ENCODE measurements around the gene COPB1.
"Not testable (repeated sequence)": the region's sequence is repeated elsewhere in the genome, so short reads cannot be mapped to it uniquely, and the experiment has no call there.

COPB1 gene, protein sequence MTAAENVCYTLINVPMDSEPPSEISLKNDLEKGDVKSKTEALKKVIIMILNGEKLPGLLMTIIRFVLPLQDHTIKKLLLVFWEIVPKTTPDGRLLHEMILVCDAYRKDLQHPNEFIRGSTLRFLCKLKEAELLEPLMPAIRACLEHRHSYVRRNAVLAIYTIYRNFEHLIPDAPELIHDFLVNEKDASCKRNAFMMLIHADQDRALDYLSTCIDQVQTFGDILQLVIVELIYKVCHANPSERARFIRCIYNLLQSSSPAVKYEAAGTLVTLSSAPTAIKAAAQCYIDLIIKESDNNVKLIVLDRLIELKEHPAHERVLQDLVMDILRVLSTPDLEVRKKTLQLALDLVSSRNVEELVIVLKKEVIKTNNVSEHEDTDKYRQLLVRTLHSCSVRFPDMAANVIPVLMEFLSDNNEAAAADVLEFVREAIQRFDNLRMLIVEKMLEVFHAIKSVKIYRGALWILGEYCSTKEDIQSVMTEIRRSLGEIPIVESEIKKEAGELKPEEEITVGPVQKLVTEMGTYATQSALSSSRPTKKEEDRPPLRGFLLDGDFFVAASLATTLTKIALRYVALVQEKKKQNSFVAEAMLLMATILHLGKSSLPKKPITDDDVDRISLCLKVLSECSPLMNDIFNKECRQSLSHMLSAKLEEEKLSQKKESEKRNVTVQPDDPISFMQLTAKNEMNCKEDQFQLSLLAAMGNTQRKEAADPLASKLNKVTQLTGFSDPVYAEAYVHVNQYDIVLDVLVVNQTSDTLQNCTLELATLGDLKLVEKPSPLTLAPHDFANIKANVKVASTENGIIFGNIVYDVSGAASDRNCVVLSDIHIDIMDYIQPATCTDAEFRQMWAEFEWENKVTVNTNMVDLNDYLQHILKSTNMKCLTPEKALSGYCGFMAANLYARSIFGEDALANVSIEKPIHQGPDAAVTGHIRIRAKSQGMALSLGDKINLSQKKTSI

DNA sequence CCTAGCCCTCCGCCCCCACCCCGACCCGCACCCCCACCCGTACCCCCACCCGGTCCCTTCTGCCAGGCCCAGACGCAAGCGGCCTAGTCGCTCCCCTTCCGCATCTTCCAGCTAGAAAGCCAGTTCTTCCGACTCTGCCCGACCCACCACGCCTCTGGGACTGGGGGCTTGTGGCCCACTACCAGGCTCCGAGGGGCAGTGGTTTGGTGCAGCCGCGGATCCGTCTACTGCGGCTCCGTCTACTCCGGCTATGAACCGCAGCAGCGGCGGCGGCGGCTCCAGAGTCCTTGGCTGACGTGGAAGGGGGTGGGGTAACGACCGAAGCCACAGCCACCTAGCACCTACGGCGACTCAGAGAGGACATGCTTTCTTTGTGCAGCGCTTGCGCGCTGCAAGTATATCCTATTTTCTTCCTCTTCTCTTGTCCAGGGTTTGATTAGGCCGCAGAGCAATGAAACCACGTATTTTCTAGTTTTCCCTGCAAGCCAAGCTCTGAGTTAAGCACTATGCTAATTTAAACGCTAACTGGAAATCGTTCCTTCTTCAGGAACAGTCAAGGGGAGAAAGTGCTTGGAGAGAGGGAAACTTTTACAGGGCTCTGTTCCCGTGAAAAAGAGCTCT lies at the start of gene COPB1:
TSS of gene COPB1 (minus strand) at position 252 of the 621 bp plus-strand sequence. CDS start 883 bp downstream, outside the sequence.
- DNase-seq = peak; percentile 95

DNA sequence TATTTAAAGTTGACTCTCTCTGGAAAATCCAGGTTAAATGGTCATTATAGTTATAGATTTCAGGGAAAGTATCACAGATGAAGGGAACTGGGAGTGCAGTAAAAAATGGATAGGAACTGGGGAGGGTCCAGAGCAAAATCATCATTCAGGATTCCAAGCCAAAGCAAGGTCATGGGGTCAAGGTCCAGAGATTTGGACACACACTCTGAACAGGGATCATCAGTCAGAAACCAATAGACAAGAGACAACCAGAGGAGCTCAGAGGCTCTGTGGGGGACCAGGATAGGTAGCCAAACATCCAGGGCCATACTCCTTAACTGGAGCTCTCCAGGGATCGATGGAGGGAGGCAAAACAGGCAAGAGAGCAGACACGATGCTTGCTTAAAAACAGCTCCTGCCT lies 47.8 kb upstream of the COPB1 start:
- DNase-seq = no peak

DNA sequence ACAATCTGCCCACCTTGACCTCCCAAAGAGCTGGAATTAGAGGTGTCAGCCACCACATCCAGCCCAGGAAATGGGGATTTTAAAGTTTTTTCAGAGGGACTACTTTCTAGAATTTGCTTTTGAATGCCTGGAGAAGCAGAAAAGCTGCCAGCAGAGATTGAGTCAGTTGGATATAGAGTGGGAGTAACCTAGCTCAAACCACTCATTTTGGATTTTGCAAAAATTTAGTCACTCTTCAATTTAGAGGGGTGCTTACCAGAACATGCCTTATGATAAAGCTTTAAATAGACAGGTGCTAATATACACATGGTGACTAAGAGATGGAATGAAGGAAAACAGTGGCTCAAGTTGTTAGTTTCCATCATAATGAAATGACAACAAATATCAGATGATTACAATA lies 47.1 kb upstream of the COPB1 start:
- no peak for DNase-seq

DNA sequence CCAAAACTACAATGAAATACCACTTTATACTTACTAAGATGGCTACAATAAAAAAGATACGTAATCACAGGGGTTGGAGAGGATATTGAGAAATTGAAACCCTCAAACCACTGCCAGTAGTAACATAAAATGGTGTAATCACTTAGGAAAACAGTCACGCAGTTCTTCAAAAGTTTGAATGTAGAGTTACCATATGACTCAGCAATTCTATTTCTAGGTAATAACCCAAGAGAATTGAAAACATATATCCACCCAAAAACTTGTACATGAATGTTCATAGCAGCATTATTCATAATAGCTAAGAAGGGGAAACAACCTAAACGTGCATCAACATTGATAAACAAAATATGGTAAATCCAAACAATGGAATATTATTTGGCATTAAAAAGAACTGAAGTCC lies 45.0 kb upstream of the COPB1 start:
- DNase-seq = peak; percentile 80

DNA sequence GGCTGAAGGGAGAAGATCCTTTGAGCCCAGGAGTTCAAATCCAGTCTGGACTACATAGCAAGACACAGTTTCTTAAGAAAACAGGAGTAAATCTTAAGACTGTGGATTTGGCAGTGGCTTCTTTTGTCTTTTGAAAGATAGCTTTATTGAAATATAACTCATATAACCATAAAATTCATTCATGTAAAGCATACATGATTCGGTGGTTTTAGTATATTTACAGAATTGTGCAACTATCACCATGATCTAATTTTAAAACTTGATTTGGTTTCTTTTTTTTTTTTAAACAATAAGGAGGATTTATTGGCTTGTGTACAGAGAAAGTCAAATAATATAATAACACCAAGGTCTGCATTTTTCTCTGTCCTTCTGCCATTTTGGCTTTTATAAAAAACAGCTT lies 43.6 kb upstream of the COPB1 start:
- DNase-seq = no peak

- DNase-seq = no peak
These were observed 42.7 kb upstream of the COPB1 start for GRCh38 chr11:14542324-14542723.

DNA sequence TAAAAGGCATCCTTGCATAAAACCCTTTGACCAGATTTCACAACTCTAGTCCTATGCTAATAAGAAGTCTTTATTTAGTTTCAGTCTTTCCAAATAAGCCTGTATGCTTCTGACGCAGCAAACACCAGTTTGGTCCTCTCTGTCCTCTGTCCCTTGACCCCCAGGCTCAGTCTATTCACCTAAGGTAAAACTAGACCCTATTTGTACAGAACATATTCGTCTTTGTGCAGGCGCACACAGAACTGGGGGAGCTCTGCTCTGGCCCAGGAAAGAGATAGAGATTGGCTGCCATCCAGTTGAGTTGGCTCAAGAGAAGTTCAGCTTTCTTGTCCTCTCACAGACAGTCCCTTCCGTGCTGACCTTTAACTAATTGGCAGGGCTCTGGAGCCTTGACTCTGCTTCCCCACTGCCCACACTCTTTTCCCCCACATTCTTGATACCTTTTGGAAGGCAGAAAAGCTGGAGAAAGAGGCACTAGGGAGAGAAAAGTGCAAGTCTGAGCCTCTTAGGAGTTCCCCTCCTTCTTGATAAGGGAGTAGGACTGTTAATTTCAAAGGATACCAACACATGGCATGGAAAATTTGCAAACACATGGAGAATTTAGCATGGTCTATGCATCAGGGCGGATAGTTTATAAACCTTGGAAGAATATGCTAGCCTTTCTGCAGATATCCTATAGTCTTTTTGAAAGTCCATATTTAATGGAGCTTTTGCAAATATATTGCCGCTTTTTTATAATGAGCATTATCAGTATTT lies 41.8 kb upstream of the COPB1 start:
- DNase-seq = no peak

GRCh38 chr11:14539982-14540421 lies 40.4 kb upstream of the COPB1 start:
- DNase-seq = no peak

- no peak for DNase-seq
These were observed 39.4 kb upstream of the COPB1 start for GRCh38 chr11:14538926-14539554.

GRCh38 chr11:14538271-14538925 lies 38.8 kb upstream of the COPB1 start:
- no peak for DNase-seq

- peak; percentile 57 for DNase-seq
These were observed 37.6 kb upstream of the COPB1 start for GRCh38 chr11:14537134-14537599.

- DNase-seq = not testable (repeated sequence)
These were observed 35.6 kb upstream of the COPB1 start for GRCh38 chr11:14535166-14535565.

- DNase-seq = no peak
These were observed 30.3 kb upstream of the COPB1 start for GRCh38 chr11:14529951-14530350.

DNA sequence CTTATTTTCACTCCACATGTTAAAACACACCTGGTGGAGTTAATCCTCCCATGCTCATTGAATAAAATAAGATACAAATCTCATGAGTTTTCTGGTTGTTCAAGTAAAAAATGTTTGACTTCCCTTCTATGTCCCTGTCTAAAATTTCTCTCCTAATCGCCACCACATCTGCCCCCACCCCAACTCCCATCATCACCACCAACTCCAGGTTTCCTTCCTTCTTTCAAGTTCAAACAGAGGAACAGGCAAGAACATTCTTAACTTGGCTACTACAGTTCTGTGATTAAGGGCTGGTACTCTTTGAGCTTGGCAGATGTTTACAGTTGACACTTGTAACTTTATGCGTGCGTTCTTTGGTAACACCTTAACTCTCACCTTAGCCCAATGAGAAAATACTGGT lies 29.7 kb upstream of the COPB1 start:
- DNase-seq = no peak

- no peak for DNase-seq
These were observed 23.2 kb upstream of the COPB1 start for GRCh38 chr11:14522801-14523200.

DNA sequence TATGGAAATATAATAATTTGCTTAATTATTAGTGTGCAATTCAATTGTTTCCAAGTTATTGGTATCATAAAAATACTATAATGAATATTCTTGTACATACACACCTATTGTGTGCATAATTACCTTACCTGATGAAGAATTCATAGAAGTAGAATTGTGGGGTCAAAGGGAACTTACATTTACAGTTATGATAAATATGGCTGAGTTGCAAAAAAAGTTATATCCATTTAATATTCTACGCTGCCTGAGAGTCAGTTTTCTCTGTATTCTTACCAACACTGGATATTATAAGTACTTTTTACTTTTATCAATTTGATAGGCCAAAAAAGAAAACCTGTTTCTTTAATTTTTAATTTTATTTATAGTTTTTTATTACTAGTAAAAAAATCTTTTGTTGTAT lies 22.6 kb upstream of the COPB1 start:
- no peak for DNase-seq

DNA sequence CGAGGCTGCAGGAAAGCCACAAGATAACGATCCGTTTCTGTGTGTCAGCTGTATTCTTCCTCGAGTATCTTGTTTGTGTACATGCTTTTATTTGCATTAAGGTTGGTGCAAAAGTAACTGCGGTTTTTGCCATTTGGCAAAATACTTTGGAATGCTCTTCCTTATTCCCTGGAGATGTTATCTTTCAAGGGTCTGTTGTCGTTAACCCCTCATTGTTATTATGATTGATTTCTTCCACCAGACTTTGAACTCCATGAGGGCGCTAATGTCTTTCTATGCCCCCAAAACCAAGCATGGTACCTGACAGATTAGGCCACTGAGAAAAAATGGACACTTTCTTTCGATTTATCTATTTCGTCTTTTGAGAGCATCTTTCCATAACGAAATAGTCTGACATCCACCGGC lies 21.1 kb upstream of the COPB1 start:
- DNase-seq = no peak

DNA sequence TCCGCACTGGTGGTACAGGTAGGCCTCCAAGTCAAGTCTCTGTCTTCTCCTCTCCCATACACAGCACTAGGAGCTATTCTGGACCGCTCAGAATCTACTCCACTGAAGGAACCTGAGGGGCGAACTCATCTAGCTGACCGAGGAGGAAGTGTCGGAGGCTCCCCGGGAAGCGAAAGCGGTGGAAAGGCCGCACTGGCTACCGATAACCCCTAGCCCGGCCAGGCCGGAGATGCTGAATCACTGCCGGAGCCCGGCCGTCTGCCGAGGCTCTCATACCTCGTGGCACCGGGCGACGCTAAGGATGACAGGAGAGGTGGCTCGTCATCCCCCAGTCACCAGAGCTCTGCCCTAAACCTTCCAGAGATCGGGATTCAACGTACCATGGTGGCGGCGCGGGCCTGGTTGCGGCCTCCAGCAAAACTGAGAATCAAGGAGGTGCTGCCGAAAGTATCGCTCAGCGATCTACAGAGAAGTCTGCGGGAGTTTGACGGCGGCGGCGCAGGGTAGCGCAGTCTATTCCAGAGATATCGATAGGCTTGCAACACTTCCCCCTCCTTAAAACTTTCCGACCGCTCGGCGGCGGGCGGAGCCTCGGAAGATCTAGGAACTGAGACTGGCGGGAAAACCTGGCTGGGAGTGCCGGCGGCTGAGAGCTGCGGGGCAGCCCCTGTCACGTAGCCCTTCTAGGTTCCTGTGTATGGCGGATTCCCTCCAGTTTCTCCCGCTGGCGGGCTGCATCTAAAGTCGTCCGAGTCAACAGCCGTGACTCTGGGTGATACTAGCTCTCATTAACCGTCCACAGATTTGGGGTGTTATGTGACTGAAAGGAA lies 20.5 kb upstream of the COPB1 start, which contains the start of gene PSMA1:
TSS of gene PSMA1 (minus strand) at position 470 of the 830 bp plus-strand sequence. CDS start at position 383, 87 bp downstream.
- peak; percentile 96 for DNase-seq

- DNase-seq = peak; percentile 55
These were observed 19.9 kb upstream of the COPB1 start for GRCh38 chr11:14519597-14519916.

DNA sequence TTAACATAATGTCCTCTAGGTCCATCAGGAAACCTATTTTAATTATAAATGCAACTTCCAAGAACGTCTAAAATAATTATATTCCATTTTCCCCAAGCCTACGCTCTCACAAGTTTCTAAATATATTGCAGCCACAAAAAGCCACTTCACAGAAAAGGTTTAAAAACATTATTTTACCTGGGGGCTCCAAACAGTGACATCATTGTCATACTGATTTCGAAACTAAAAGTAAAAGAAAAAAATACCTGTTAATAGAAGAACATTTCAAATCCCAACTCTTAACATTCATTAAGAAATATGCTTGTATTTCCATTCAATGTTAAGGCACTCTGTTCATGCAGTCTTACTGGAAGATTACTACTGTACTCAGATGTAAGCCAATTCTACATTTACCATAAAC lies 19.2 kb upstream of the COPB1 start:
- no peak for DNase-seq
